DMS153 treated with DMSO at 0.1 percent for 48 hours (cell line): ENCODE measurements around the gene RBMS1.
"Not testable (repeated sequence)": the region's sequence is repeated elsewhere in the genome, so short reads cannot be mapped to it uniquely, and the experiment has no call there.

Source experiments
- DNase-seq: peaks from one replicate; lab custom pipeline; 2025; ENCODE audit not compliant: unreplicated experiment; lab: John Stamatoyannopoulos, UW

Gene RBMS1

GRCh38 chr2:160387558-160388262 is 105.9 kb downstream of the RBMS1 start:
- no peak for DNase-seq

- DNase-seq, result no peak
Measured at GRCh38 chr2:160384791-160385190, 108.8 kb downstream of the RBMS1 start.

GRCh38 chr2:160381425-160381951 is 112.1 kb downstream of the RBMS1 start:
- DNase-seq, result no peak

GRCh38 chr2:160380611-160381010 is 113.0 kb downstream of the RBMS1 start:
- no peak for DNase-seq

- DNase-seq, result no peak
Measured at GRCh38 chr2:160380000-160380570, 113.5 kb downstream of the RBMS1 start.

- no peak for DNase-seq
Measured at GRCh38 chr2:160379399-160379798, 114.2 kb downstream of the RBMS1 start.

- DNase-seq, result no peak
Measured at GRCh38 chr2:160377204-160377995, 116.2 kb downstream of the RBMS1 start.

GRCh38 chr2:160376576-160376975 is 117.0 kb downstream of the RBMS1 start:
- DNase-seq, result no peak

GRCh38 chr2:160375802-160376469 is 117.7 kb downstream of the RBMS1 start:
- no peak for DNase-seq

- DNase-seq, result no peak
Measured at GRCh38 chr2:160375037-160375436, 118.6 kb downstream of the RBMS1 start.

- no peak for DNase-seq
Measured at GRCh38 chr2:160373666-160374065, 119.9 kb downstream of the RBMS1 start.

GRCh38 chr2:160373263-160373662 is 120.3 kb downstream of the RBMS1 start:
- DNase-seq, result no peak

- no peak for DNase-seq
Measured at GRCh38 chr2:160372585-160372984, 121.0 kb downstream of the RBMS1 start.

- DNase-seq, result no peak
Measured at GRCh38 chr2:160372010-160372356, 121.6 kb downstream of the RBMS1 start.

- no peak for DNase-seq
Measured at GRCh38 chr2:160371251-160372009, 122.2 kb downstream of the RBMS1 start.

- DNase-seq, result no peak
Measured at GRCh38 chr2:160368988-160369930, 124.3 kb downstream of the RBMS1 start.

GRCh38 chr2:160367887-160368286 is 125.7 kb downstream of the RBMS1 start:
- DNase-seq, result no peak

GRCh38 chr2:160367139-160367538 is 126.5 kb downstream of the RBMS1 start:
- not testable (repeated sequence) for DNase-seq

- DNase-seq, result no peak
Measured at GRCh38 chr2:160366474-160366873, 127.1 kb downstream of the RBMS1 start.
